Ovary (tissue), 3 donors: ENCODE results near the gene SLC38A11.

Experiments used
- CTCF ChIP-seq, 3 donors: fragments of 450-650 bp in 2 of 3; fragments of 200-600 bp in 1 of 3; IDR thresholded peaks; one replicate each; pipeline versions ENCODE4 v1.5.1 to v1.8.0; 2016 to 2022; ENCODE audit warnings: antibody characterized with exemption in 3 of 3, mild to moderate bottlenecking in 1 of 3
- POLR2A ChIP-seq: fragments of 450-650 bp; IDR thresholded peaks from one replicate; pipeline ENCODE4 v1.6.1; 2017; ENCODE audit warnings: antibody characterized with exemption, mild to moderate bottlenecking, moderate library complexity
- donor health status: DM: no; HTN: no; CAD: no.

- TF ChIP-seq CTCF (IDR thresholded peaks at IDR 0.05): no peak
- TF ChIP-seq POLR2A: no peak
Measured at GRCh38 chr2:164849506-164849905, 105.8 kb downstream of the SLC38A11 start.
